SU-DHL-6 (cell line): Measurements from ENCODE around the gene CDH23.

ENCODE experiments used
- CTCF ChIP-seq: fragments of 200-600 bp; sonication (generic); IDR thresholded peaks from one replicate; pipeline ENCODE4 v1.5.1; 2017; ENCODE audit warnings: antibody characterized with exemption, mild to moderate bottlenecking, low read length, moderate library complexity; ENCODE audit not compliant: insufficient read depth, poor library complexity, severe bottlenecking
- EZH2phosphoT487 ChIP-seq: fragments of 200-600 bp; sonication (generic), shearing (Covaris generic); conservative IDR thresholded peaks from 2 replicates; pipeline ENCODE4 v1.6.1; 2018; ENCODE audit warnings: mild to moderate bottlenecking, antibody characterized with exemption, low read length, moderate library complexity, mixed read lengths

- TF ChIP-seq CTCF = no peak
- TF ChIP-seq EZH2phosphoT487 = no peak
Observed at GRCh38 chr10:71456631-71457030, 59.9 kb downstream of the CDH23 start.
